ENCODE data around the gene DGKG. TPM values are rescaled to one million over a fixed set of nuclear protein-coding genes. Genes with fewer than 3 reads are reported as not detected.

The DGKG gene
- total RNA-seq, 1 donor from 2014 or later, result 65.7 TPM

DNA sequence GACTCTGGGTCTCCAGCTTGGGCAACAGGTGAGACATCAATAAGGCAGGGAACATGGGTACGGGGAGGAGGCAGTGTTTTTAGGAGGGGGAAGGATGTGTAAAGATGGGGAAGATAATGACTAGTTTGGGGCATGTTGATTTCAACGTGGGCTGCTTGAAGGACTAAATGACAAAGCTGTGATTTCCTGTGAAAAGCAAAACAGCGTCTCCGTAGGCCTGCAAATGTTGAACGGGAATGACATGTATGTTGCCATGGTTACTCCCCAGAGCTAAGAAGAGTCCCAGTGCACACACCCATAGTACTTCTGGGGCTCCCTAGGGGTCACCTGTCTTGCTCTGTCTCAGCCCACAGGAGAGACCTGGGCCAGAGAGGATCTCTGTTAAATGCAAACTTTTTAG, 181.9 kb downstream of the DGKG start:
- Histone ChIP-seq H3K9me3 (replicated peaks) (no peaks in the 10 kb centered on the region), H3K4me1 (no peaks in the 10 kb centered on the region), H3K27me3 (ENCODE audit: low read depth) (no peaks in the 10 kb centered on the region), H3K36me3 (peaks cover 11% of the 10 kb centered on the region), H3K4me3 (no peak overlapping the region), H3K27ac (replicated peaks) (no peak overlapping the region)
- intact Hi-C loops (cut with micrococcal nuclease), result no loop called here
- DNase-seq, result no peak
- TF ChIP-seq, protein P1, sequence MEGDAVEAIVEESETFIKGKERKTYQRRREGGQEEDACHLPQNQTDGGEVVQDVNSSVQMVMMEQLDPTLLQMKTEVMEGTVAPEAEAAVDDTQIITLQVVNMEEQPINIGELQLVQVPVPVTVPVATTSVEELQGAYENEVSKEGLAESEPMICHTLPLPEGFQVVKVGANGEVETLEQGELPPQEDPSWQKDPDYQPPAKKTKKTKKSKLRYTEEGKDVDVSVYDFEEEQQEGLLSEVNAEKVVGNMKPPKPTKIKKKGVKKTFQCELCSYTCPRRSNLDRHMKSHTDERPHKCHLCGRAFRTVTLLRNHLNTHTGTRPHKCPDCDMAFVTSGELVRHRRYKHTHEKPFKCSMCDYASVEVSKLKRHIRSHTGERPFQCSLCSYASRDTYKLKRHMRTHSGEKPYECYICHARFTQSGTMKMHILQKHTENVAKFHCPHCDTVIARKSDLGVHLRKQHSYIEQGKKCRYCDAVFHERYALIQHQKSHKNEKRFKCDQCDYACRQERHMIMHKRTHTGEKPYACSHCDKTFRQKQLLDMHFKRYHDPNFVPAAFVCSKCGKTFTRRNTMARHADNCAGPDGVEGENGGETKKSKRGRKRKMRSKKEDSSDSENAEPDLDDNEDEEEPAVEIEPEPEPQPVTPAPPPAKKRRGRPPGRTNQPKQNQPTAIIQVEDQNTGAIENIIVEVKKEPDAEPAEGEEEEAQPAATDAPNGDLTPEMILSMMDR (IDR thresholded peaks at IDR 0.05; ENCODE audit: borderline replicate concordance), result no peak

DNA sequence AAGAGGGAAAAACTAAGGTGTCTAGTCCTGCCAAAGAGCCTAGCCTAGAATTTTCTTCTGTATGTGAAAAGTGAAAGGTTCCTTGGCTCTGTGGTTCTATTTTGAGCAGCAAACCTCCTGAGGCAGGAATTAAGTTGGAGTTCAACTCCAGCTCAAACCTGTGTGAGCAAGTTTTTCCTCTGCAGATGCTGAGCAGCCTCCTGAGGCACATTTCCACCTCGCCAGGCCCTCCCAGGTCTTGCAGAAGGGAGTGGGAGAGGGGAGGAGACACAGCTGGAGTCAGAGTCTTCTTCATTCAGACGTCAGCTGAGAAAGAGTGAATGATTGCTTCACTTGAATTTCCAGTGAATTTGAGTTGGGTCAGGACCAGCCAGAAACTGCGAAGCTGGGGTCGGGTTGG, 183.6 kb downstream of the DGKG start:
- no peaks in the 10 kb centered on the region for H3K27me3 ChIP-seq (ENCODE audit: low read depth)
- H3K9me3 ChIP-seq (replicated peaks), result no peaks in the 10 kb centered on the region
- no peak overlapping the region for H3K27ac ChIP-seq (replicated peaks)
- intact Hi-C loops (cut with micrococcal nuclease), result no loop called here
- TF ChIP-seq, protein P1 (IDR thresholded peaks at IDR 0.05; ENCODE audit: borderline replicate concordance), result no peak
- no peak overlapping the region for H3K4me3 ChIP-seq
- peaks cover 4% of the 10 kb centered on the region for H3K4me1 ChIP-seq
- peaks cover 11% of the 10 kb centered on the region for H3K36me3 ChIP-seq
- DNase-seq, result no peak

DNA sequence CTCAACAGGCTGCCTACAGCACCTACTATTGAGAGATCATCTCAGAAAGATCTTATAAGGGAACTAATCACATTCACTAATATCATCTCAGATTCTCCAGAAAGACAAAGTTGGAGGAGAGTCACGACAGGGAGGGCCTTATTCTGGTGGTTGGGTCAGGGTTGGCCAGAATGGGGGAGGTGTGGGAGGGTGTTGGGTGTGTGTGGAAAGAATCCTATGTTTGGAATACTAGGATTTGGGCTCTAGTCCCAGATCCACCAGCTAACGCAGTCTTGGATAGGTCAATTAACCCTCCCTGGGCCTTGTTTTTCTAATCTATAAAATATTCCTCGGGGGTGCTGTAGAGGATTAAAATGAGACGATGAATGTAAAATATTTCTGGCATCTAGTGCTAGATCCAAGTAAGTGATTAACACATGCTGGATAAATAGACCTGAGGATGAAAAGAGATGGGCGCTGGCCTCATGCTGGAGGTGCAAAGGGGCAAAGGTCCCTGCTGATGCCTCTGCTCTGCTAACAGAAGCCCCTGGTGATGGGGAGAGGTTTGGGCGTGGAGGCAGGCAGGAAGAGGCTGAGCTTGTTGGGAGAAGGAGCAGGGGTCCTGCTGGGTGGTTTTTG, 185.6 kb downstream of the DGKG start:
- intact Hi-C loops (cut with micrococcal nuclease), result no loop called here
- Histone ChIP-seq H3K27ac (replicated peaks) (no peak overlapping the region), H3K9me3 (replicated peaks) (no peaks in the 10 kb centered on the region), H3K27me3 (ENCODE audit: low read depth) (no peaks in the 10 kb centered on the region), H3K4me1 (peaks cover 6% of the 10 kb centered on the region), H3K36me3 (peaks cover 11% of the 10 kb centered on the region), H3K4me3 (no peak overlapping the region)
- TF ChIP-seq, protein P1 (IDR thresholded peaks at IDR 0.05; ENCODE audit: borderline replicate concordance), result no peak
- no peak for DNase-seq

DNA sequence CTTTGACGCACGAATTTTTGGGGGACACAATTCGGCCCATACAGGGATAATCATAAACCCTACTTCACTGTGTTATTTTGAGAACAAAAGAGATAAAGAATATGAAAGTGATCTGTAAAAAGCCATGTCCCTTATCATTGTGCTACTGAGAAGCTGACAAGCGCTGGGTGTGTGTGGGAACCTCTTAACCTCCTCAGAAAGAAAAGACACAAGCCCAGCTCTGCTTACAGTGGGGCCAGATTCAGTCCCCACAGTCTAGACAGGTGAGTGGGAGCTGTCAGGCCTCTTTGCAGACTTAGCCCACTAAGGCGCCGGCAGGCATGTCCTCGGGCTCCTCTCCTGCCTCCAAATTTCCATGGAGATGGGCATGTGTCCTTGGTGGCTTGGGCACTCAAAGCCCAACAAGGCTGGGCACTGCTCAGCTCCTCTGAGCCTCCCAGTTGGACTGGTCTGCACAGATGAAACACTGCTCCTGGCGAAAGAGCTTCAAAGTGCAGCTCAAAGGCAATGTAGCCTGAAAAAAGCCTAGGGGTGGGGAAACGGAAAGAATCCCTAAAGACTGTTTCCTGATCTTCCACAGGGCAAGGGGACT, 188.7 kb downstream of the DGKG start:
- Histone ChIP-seq H3K4me1 (peaks cover 14% of the 10 kb centered on the region), H3K9me3 (replicated peaks) (no peaks in the 10 kb centered on the region), H3K27ac (replicated peaks) (no peak overlapping the region), H3K4me3 (no peak overlapping the region), H3K27me3 (ENCODE audit: low read depth) (no peaks in the 10 kb centered on the region), H3K36me3 (peaks cover 4% of the 10 kb centered on the region)
- no peak for DNase-seq
- TF ChIP-seq, protein P1 (IDR thresholded peaks at IDR 0.05; ENCODE audit: borderline replicate concordance), result no peak
- intact Hi-C loops (cut with micrococcal nuclease), result no loop called here

DNA sequence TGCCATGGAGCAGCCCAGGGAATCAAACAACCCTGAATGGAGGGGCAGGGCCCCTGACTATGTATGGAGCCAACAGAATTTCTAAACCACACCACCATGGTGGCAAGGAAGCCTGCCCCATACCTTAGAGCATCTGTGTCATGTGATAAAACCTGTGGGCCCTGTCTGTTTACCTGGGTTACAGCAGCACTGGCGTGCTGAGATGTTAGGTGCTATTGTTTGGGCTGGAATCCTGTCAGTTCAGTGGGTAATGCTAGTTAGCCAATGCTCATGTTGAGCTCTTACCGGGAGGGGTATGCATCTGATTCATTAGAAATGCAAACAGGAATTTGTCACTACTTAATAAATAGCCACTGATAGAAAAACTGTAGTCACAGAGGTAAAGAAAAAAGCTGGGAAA, 189.7 kb downstream of the DGKG start:
- Histone ChIP-seq H3K36me3 (no peaks in the 10 kb centered on the region), H3K27me3 (ENCODE audit: low read depth) (no peaks in the 10 kb centered on the region), H3K4me3 (no peak overlapping the region), H3K9me3 (replicated peaks) (no peaks in the 10 kb centered on the region), H3K27ac (replicated peaks) (no peak overlapping the region), H3K4me1 (peaks cover 14% of the 10 kb centered on the region)
- TF ChIP-seq, protein P1 (IDR thresholded peaks at IDR 0.05; ENCODE audit: borderline replicate concordance), result no peak
- intact Hi-C loops (cut with micrococcal nuclease), result no loop called here
- no peak for DNase-seq
